Stimulated activated effector memory CD8-positive, alpha-beta T cell treated with anti-CD3 and anti-CD28 coated beads, Interleukin-12 subunit alpha, Interleukin-12 subunit beta, amount 100 ng/mL, for 72 hours (primary cell): ENCODE results near the gene TCAIM.
"Not testable (repeated sequence)": the region's sequence is repeated elsewhere in the genome, so short reads cannot be mapped to it uniquely, and the experiment has no call there.

Experiments
- ATAC-seq: fragments of 150-1000 bp; cut with Tn5 transposase; 2 replicates; pipeline ENCODE4 v1.10.0; 2021
- DNase-seq, 2 donors: peaks; one replicate each; pipeline ENCODE4 v3.0.0; 2021 to 2022; ENCODE audit warnings: low spot score in 2 of 2
- H3K27ac Mint-ChIP-seq: one replicate; pipeline ENCODE4 v1.8.0; 2022; ENCODE audit warnings: mild to moderate bottlenecking, mixed read lengths
- H3K36me3 Mint-ChIP-seq: one replicate; pipeline ENCODE4 v1.8.0; 2022; ENCODE audit warnings: mild to moderate bottlenecking, mixed read lengths
- H3K4me1 Mint-ChIP-seq: one replicate; pipeline ENCODE4 v1.8.0; 2022; ENCODE audit warnings: mixed read lengths
- H3K4me3 Mint-ChIP-seq: one replicate; pipeline ENCODE4 v1.8.0; 2022; ENCODE audit warnings: mild to moderate bottlenecking, mixed read lengths
- H3K9me3 Mint-ChIP-seq: one replicate; pipeline ENCODE4 v1.8.0; 2022; ENCODE audit warnings: mixed read lengths

The TCAIM gene

GRCh38 chr3:44337248-44337785, 1.2 kb upstream of the TCAIM start:
- H3K4me3 Mint-ChIP-seq: peak overlapping the region; percentile 93
- H3K36me3 Mint-ChIP-seq: peaks cover 21% of the 10 kb centered on the region
- DNase-seq (no peak), ATAC-seq (no peak)
- H3K9me3 Mint-ChIP-seq: no peaks in the 10 kb centered on the region
- peaks cover 22% of the 10 kb centered on the region for H3K4me1 Mint-ChIP-seq
- H3K27ac Mint-ChIP-seq: peak overlapping the region; percentile 96

GRCh38 chr3:44338828-44339127, 212 bp downstream of the TCAIM start:
- H3K4me3 Mint-ChIP-seq: peak overlapping the region; percentile 93
- DNase-seq (no peak), ATAC-seq (no peak)
- H3K9me3 Mint-ChIP-seq: no peaks in the 10 kb centered on the region
- H3K36me3 Mint-ChIP-seq: peaks cover 21% of the 10 kb centered on the region
- H3K27ac Mint-ChIP-seq: peak overlapping the region; percentile 96
- H3K4me1 Mint-ChIP-seq: peaks cover 22% of the 10 kb centered on the region

- no peak for DNase-seq
- peaks cover 21% of the 10 kb centered on the region for H3K36me3 Mint-ChIP-seq
- no peak for ATAC-seq
- H3K9me3 Mint-ChIP-seq: no peaks in the 10 kb centered on the region
- peak overlapping the region; percentile 93 for H3K4me3 Mint-ChIP-seq
- H3K27ac Mint-ChIP-seq: peak overlapping the region; percentile 96
- peaks cover 22% of the 10 kb centered on the region for H3K4me1 Mint-ChIP-seq
These were observed 853 bp downstream of the TCAIM start for GRCh38 chr3:44339181-44340057.

GRCh38 chr3:44340058-44340395, 1.5 kb downstream of the TCAIM start:
- peaks cover 21% of the 10 kb centered on the region for H3K36me3 Mint-ChIP-seq
- ATAC-seq (no peak), DNase-seq (no peak)
- H3K27ac Mint-ChIP-seq: no peak overlapping the region
- H3K4me3 Mint-ChIP-seq: peak overlapping the region; percentile 93
- H3K9me3 Mint-ChIP-seq: no peaks in the 10 kb centered on the region
- peaks cover 22% of the 10 kb centered on the region for H3K4me1 Mint-ChIP-seq

- H3K4me1 Mint-ChIP-seq: peaks cover 19% of the 10 kb centered on the region
- no peak overlapping the region for H3K27ac Mint-ChIP-seq
- peaks cover 19% of the 10 kb centered on the region for H3K36me3 Mint-ChIP-seq
- DNase-seq (no peak), ATAC-seq (no peak)
- H3K9me3 Mint-ChIP-seq: no peaks in the 10 kb centered on the region
- no peak overlapping the region for H3K4me3 Mint-ChIP-seq
These were observed 3.7 kb downstream of the TCAIM start for GRCh38 chr3:44342176-44342790.

- Mint-ChIP-seq H3K27ac (no peak overlapping the region), H3K9me3 (no peaks in the 10 kb centered on the region), H3K4me1 (peaks cover 13% of the 10 kb centered on the region), H3K4me3 (no peak overlapping the region), H3K36me3 (peaks cover 8% of the 10 kb centered on the region)
- no peak for ATAC-seq
- DNase-seq: no peak
These were observed 4.9 kb downstream of the TCAIM start for GRCh38 chr3:44343421-44343820.

- H3K27ac Mint-ChIP-seq, DNase-seq, H3K9me3 Mint-ChIP-seq, H3K36me3 Mint-ChIP-seq, ATAC-seq, H3K4me3 Mint-ChIP-seq: not testable (repeated sequence)
- H3K4me1 Mint-ChIP-seq: peaks cover 20% of the 10 kb centered on the region
These were observed 8.0 kb downstream of the TCAIM start for GRCh38 chr3:44346590-44346989.

GRCh38 chr3:44348993-44349392, 10.4 kb downstream of the TCAIM start:
- Mint-ChIP-seq H3K36me3 (no peaks in the 10 kb centered on the region), H3K9me3 (no peaks in the 10 kb centered on the region), H3K27ac (no peak overlapping the region), H3K4me1 (peaks cover 20% of the 10 kb centered on the region), H3K4me3 (no peak overlapping the region)
- no peak for DNase-seq
- ATAC-seq: no peak

- H3K27ac Mint-ChIP-seq: no peak overlapping the region
- no peak overlapping the region for H3K4me3 Mint-ChIP-seq
- ATAC-seq: no peak
- peaks cover 16% of the 10 kb centered on the region for H3K4me1 Mint-ChIP-seq
- H3K9me3 Mint-ChIP-seq: no peaks in the 10 kb centered on the region
- H3K36me3 Mint-ChIP-seq: peaks cover 13% of the 10 kb centered on the region
- no peak for DNase-seq
These were observed 14.9 kb downstream of the TCAIM start for GRCh38 chr3:44353355-44353924.

- Mint-ChIP-seq H3K4me1 (no peaks in the 10 kb centered on the region), H3K27ac (no peak overlapping the region), H3K36me3 (peaks cover 19% of the 10 kb centered on the region), H3K9me3 (no peaks in the 10 kb centered on the region), H3K4me3 (no peak overlapping the region)
- ATAC-seq (no peak), DNase-seq (no peak)
These were observed 16.9 kb downstream of the TCAIM start for GRCh38 chr3:44355362-44356033.

GRCh38 chr3:44359146-44359751, 20.7 kb downstream of the TCAIM start:
- Mint-ChIP-seq H3K9me3 (no peaks in the 10 kb centered on the region), H3K27ac (no peak overlapping the region), H3K4me1 (no peaks in the 10 kb centered on the region), H3K4me3 (no peak overlapping the region), H3K36me3 (peaks cover 19% of the 10 kb centered on the region)
- DNase-seq: no peak
- ATAC-seq: no peak

- Mint-ChIP-seq H3K27ac (no peak overlapping the region), H3K9me3 (no peaks in the 10 kb centered on the region), H3K36me3 (peaks cover 6% of the 10 kb centered on the region), H3K4me3 (no peak overlapping the region), H3K4me1 (no peaks in the 10 kb centered on the region)
- ATAC-seq: no peak
- DNase-seq: no peak
These were observed 25.0 kb downstream of the TCAIM start for GRCh38 chr3:44363591-44363990.

- ATAC-seq: no peak
- Mint-ChIP-seq H3K4me3 (no peak overlapping the region), H3K4me1 (no peaks in the 10 kb centered on the region), H3K27ac (no peak overlapping the region), H3K9me3 (no peaks in the 10 kb centered on the region), H3K36me3 (no peaks in the 10 kb centered on the region)
- DNase-seq: no peak
These were observed 27.4 kb downstream of the TCAIM start for GRCh38 chr3:44365952-44366351.

GRCh38 chr3:44375450-44375849, 36.9 kb downstream of the TCAIM start:
- DNase-seq: no peak
- Mint-ChIP-seq H3K36me3 (peaks cover 6% of the 10 kb centered on the region), H3K9me3 (peaks cover 5% of the 10 kb centered on the region), H3K27ac (no peak overlapping the region), H3K4me1 (no peaks in the 10 kb centered on the region), H3K4me3 (no peak overlapping the region)
- no peak for ATAC-seq

GRCh38 chr3:44387404-44387803, 48.8 kb downstream of the TCAIM start:
- peaks cover 1% of the 10 kb centered on the region for H3K9me3 Mint-ChIP-seq
- ATAC-seq: no peak
- no peak for DNase-seq
- no peak overlapping the region for H3K27ac Mint-ChIP-seq
- no peak overlapping the region for H3K4me3 Mint-ChIP-seq
- no peaks in the 10 kb centered on the region for H3K36me3 Mint-ChIP-seq
- H3K4me1 Mint-ChIP-seq: no peaks in the 10 kb centered on the region
